HS-5 (cell line): ENCODE measurements around the gene RGPD8.

Source experiments
- DNase-seq: peaks from one replicate; pipeline ENCODE4 v3.0.0-alpha.2; 2012; ENCODE audit warnings: low read depth

Gene RGPD8

DNA sequence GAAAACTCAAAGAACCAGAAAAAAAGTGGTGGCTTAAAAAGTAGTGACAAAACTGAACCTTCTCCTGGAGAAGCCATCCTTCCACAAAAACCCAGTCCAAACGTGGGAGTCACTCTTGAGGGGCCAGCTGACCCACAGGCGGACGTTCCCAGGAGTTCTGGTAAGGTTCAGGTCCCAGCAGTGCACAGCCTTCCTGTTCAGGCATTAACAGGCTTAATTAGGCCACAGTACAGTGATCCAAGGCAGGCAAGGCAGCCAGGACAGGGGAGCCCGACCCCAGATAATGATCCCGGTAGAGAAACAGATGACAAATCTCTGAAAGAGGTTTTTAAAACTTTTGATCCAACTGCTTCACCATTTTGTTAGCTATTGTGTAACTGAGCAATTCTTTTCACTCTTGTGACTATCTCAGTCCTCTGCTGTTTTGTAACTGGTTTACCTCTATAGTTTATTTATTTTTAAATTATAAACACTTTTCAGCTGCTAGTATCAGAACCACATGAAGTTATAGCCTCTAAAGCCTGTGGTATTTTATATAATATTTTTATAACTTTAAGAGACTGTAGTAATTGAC is 101.2 kb downstream of the RGPD8 start:
- no peak for DNase-seq

- no peak for DNase-seq
These were observed 110.5 kb downstream of the RGPD8 start for GRCh38 chr2:112322919-112323318.

DNA sequence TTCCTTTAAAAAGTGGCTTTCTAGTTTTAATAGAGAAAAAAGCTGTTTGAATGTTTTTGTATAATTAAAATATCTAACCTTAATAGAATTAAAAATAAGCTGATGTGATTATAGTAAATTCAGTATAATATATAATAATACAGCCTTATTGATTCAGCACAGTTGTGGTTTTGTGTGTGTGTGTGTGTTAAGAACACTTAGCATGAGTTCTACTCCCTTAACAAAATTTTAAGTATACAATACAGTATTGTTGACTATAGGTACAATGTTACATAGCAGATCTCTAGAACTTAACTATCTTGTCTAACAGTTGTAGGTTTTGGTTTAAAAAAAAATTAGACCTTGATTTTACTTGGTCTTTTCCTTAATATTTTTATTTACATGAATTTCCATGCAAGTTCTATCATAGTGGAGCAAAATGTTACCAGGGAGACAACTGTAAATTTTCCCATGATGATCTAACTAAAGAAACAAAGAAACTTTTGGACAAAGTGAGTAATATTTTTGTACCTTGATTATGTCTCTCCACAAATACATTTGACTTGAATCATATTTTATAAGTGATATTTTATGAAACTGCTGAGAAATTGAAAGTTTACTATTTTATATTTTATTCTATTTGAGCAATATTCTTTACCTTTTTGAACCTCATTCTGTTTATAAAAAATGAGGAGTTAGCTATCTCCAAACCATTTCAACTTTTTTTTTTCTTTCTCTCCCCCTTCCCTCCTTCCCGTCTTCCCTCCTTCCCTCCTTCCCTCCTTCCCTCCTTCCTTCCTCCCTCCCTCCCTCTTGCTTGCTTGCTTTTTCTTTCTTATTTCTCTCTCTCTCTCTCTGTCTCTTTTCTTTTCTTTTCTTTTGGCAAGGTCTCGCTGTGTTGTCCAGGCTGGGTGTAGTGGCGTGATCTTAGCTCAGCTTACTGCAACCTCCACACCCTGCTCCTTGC is 111.8 kb downstream of the RGPD8 start:
- DNase-seq = no peak
